ENCODE measurements around the gene PTEN. TPM values are rescaled to one million over a fixed set of nuclear protein-coding genes. Genes with fewer than 3 reads are reported as not detected.
"Not testable (repeated sequence)": the region's sequence is repeated elsewhere in the genome, so short reads cannot be mapped to it uniquely, and the experiment has no call there.

Gene PTEN
- total RNA-seq (2014; rRNA removed; shearing (Covaris generic)) = 27.8 and 29.2 TPM in 2 replicates
- polyA plus RNA-seq (2015; cell fraction: cytosol; rRNA removed) = 27.8 and 28.6 TPM in 2 replicates
- 16.5 and 21.1 TPM in 2 replicates for polyA plus RNA-seq (2015; cell fraction: nucleus; rRNA removed)

DNA sequence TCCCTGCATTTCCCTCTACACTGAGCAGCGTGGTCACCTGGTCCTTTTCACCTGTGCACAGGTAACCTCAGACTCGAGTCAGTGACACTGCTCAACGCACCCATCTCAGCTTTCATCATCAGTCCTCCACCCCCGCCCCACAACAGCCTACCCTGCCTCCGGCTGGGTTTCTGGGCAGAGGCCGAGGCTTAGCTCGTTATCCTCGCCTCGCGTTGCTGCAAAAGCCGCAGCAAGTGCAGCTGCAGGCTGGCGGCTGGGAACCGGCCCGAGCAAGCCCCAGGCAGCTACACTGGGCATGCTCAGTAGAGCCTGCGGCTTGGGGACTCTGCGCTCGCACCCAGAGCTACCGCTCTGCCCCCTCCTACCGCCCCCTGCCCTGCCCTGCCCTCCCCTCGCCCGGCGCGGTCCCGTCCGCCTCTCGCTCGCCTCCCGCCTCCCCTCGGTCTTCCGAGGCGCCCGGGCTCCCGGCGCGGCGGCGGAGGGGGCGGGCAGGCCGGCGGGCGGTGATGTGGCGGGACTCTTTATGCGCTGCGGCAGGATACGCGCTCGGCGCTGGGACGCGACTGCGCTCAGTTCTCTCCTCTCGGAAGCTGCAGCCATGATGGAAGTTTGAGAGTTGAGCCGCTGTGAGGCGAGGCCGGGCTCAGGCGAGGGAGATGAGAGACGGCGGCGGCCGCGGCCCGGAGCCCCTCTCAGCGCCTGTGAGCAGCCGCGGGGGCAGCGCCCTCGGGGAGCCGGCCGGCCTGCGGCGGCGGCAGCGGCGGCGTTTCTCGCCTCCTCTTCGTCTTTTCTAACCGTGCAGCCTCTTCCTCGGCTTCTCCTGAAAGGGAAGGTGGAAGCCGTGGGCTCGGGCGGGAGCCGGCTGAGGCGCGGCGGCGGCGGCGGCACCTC lies at the start of gene PTEN, which contains the start of gene KLLN:
Gene PTEN (plus strand): TSS at position 573 of the 891 bp plus-strand sequence. CDS start 845 bp downstream, outside the sequence.
Gene KLLN (minus strand): TSS at position 481 of the 891 bp plus-strand sequence. CDS start 1,046 bp downstream, outside the sequence.
- DNase-seq (ENCODE audit: low read depth) = peak; percentile 78

- no peak for DNase-seq (ENCODE audit: low read depth)
Observed at GRCh38 chr10:87816163-87816897, 47.1 kb upstream of the PTEN start.

DNA sequence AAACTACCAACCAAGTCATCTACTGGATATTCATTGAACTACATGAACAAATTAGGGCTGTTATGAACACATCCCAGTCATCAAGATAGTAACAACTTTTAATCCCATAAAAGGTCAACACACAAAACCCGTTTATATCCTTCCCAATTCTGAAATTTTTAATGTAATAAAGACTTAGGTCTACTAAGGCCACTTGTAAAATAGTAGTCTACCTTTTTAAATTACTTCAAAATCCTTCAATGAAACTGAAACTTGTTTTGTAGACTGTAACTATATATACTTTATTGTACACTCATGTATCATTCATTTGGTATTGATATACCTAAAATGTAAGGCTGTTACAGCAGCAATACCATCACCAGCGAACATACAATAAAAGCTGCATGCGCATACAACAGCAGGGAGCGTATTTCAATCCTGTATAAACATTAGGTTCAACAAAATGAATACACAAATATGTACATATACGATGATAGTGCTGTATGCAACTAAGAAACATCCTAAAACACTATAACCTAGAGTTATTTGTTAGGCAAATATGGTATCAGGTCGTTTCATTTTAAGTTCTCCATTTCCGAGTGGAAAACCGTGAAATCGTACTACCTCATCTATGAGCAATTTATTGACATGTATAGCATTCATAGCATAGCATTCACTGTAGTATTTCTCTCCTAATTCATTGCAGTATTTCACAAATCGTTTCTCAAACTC lies 46.4 kb upstream of the PTEN start:
- no peak for DNase-seq (ENCODE audit: low read depth)

- peak; percentile 92 for DNase-seq (ENCODE audit: low read depth)
Observed at GRCh38 chr10:87817609-87818504, 45.6 kb upstream of the PTEN start, which contains the start of gene ATAD1. ATAD1 (minus strand) TSS chr10:87818226; CDS start chr10:87814599, 3,627 bp downstream.

- DNase-seq (ENCODE audit: low read depth) = peak; percentile 31
Observed at GRCh38 chr10:87818505-87819288, 44.7 kb upstream of the PTEN start.

- DNase-seq (ENCODE audit: low read depth) = no peak
Observed at GRCh38 chr10:87819289-87819585, 44.2 kb upstream of the PTEN start.

- DNase-seq (ENCODE audit: low read depth) = no peak
Observed at GRCh38 chr10:87826653-87827052, 36.8 kb upstream of the PTEN start.

DNA sequence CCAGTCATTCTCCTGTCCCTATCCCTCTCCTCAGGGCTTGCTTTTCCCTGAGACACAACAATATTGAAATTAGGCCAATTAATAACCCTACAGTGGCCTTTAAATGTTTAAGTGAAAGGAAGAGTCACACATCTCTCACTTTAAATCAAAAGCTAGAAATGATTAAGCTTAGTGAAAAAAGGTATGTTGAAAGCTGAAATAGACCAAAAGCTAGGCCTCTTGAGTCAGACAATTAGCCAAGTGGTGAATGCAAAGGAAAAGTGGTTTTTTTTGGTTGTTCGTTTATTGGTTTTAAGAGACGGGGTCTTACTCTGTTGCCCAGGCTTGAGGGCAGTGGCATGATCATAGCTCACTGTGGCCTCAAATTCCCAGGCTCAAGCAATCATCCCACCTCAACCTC lies 35.7 kb upstream of the PTEN start:
- DNase-seq (ENCODE audit: low read depth) = no peak

DNA sequence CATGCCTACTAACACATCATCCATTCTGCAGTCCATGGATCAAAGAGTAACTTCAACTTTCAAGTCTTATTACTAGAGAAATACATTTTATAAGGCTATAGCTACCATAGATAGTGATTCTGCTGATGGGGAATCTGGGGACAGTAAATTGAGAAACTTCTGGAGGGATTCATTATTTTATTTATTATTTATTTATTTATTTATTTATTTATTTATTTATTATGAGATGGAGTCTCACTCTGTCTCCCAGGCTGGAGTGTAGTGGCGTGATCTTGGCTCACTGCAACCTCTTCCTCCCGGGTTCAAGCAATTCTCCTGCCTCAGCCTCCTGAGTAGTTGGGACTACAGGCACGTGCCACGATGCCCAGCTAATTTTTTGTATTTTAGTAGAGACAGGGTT lies 34.4 kb upstream of the PTEN start:
- not testable (repeated sequence) for DNase-seq (ENCODE audit: low read depth)

GRCh38 chr10:87829986-87830729 lies 33.3 kb upstream of the PTEN start:
- DNase-seq (ENCODE audit: low read depth) = peak; percentile 32

DNA sequence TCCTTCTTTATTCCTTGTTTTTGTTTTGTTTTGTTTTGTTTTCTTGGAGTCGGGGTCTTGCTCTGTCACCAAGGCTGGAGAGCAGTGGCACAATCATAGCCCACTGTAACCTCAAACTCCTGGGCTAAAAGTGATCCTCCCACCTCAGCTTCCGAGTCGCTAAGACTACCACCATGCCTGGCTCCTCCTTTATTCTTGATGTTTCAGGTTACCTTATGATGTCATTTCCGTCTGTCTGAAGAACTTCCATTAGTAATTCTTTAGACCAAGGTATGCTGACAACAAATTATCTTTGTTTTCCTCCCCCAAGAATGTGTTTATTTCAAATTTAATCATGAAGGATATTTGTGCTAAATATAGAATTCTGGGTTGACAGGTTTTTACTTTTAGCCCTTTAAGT lies 27.3 kb upstream of the PTEN start:
- DNase-seq (ENCODE audit: low read depth) = no peak

- no peak for DNase-seq (ENCODE audit: low read depth)
Observed at GRCh38 chr10:87837445-87837844, 26.0 kb upstream of the PTEN start.

DNA sequence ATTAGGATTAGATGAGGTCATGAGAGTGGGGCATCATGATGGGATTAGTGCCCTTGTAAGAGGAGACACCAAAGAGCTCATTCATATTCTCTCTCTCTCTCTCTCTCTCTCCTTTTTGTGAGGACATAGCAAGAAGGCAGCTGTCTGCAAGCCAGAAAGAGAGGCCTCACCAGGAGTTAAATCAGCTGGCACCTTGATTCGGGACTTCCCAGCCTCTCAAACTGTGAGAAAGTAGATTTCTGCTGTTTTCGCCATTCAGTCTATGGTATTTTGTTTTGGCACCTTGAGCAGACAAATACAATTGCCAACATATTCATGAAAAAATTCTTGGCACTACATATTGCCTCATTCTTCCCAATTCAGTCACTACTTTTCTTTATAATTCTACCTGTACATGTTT lies 24.8 kb upstream of the PTEN start:
- no peak for DNase-seq (ENCODE audit: low read depth)

DNA sequence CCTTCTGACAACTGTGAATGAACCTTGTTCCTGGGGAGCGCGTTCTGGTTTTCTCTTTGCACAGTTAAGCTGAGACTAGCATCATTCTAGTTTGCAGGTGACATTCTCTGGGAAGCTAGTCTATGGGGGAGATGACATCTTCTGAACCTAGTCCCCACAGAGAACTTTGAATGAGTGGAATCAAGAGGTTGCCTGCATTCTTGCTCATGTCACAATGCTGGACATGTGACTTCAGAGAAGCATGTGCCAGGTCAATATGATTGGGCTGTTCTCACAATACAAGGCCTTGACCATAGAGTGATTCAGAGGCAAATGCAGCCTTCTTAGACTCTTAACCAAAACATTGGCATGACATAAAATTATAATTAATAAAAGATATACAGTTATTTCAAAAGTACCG lies 22.2 kb upstream of the PTEN start:
- DNase-seq (ENCODE audit: low read depth) = no peak

DNA sequence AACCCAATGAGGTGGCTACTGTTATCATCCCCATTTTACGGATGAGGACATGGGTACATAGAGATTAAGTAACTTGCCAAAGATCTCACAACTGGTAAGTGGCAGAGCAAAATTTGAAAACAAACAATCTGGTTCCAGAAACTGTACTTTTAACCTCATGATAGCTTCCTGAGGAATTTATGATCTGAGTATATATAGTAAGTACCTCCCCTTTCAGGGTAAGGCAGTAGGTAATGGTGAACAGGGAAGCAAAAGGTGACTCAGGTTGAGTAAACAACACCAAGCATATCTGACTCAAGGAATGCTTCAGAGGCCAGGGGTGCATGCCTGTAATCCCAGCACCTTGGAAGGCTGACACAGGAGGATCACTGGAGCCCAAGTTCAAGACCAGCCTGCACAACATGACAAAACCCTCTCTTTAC lies 21.2 kb upstream of the PTEN start:
- DNase-seq (ENCODE audit: low read depth) = peak; percentile 85

- peak; percentile 72 for DNase-seq (ENCODE audit: low read depth)
Observed at GRCh38 chr10:87842776-87843497, 20.5 kb upstream of the PTEN start.

GRCh38 chr10:87843714-87844113 lies 19.7 kb upstream of the PTEN start:
- DNase-seq (ENCODE audit: low read depth) = no peak

Measured in HT1080 (cell line).